Measurements from ENCODE around the gene SETD3.

Gene SETD3

GRCh38 chr14:99481745-99482099, 1.1 kb upstream of the SETD3 start:
- no peak for FAIRE-seq

GRCh38 chr14:99480917-99481744, 472 bp upstream of the SETD3 start, which contains the start of gene CCNK:
CCNK (plus strand) TSS chr14:99481409; CDS start chr14:99492678, 11,269 bp downstream.
- FAIRE-seq: peak; percentile 99

DNA sequence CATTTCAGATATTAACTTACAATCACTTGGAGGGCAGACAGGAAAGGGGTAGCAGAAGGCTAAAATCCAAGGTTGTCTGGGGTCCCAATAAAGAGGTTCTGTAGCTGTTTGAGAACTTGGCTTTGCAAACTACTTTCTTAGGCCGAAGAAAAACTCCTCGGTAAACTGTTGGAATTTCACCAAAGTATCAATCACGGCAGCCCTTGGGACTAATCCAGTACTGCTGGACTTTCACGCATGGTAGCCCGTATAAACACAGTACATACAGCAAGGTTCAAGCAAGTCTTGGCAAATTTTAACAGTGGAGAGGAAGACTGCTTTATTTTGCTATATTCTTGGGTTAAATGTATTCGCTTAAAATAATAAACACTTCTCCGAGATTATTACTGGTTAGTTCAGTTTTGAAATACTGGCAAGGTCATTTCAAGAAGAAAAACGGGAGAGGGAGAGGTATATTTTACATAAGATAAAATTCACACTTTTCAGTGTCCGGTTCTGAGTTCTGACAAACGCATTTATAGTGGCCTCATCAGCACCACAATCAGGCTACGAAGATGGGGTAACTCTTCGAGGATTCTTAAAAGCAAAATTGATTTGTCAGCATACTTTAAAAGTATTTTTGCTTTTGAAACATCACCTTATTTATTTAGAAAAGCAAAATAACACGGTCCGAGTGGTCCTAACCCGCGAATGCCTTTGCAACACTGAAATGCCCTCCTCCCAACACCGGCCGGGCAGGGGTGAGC, 1.3 kb downstream of the SETD3 start:
- no peak for FAIRE-seq

- FAIRE-seq: no peak
Measured at GRCh38 chr14:99478128-99478527, 2.5 kb downstream of the SETD3 start.

DNA sequence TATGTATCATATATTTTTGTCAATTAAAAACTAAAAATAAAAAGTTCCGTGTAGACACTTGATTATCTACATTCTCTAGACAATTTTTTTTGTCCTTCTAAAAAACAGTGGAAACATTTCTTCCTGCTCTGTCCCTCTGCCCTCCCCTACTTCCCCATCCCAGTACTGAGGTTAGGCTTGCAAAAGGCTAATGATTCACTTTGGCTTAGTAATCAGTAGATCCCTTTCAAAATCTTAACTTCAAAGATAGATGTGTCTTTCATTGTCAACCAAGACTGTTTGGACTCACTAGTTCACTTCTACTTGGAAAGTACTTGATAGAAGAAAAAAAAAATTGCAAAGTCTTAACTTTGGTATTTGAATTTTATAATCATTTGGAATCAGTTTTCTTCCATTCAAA, 3.8 kb downstream of the SETD3 start:
- FAIRE-seq: no peak

DNA sequence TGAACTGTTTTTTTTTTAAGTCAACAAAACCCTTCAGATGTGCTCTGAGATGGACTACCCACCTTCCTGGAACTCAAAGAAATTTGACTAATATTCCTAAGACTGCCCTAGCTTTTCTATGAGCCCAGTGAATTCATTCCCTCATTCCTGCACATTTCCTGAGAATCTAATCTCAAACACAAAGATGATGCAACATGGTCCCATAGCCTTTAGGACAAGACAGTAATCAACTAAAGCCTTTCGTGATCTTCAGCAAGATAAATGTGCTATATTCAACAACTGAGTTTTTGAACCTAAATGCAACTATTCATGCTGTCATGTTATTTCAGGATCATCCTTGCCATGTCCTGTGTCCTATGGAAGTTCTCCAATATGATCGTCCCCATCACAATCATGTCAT, 5.0 kb downstream of the SETD3 start:
- no peak for FAIRE-seq

- FAIRE-seq: no peak
Measured at GRCh38 chr14:99475179-99475578, 5.5 kb downstream of the SETD3 start.

- no peak for FAIRE-seq
Measured at GRCh38 chr14:99473458-99473857, 7.2 kb downstream of the SETD3 start.

DNA sequence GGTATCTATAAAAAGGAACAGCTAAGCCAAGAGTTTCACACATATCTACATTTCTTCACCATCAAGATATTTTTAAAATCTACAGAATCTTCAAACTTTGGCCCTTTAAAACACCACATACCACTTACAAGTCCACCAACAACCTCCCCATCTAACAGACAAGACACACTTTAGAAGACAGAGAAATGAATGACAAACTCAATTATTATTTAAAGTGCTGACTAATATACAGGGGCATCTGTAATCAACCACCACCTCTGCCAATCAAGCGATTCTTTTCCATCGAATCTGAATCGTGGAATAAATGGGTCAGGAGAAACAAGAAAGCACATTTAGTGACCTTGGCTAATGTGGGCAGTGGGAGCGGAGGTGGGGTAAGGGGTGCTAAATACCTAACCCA, 7.7 kb downstream of the SETD3 start:
- no peak for FAIRE-seq

- FAIRE-seq: no peak
Measured at GRCh38 chr14:99471731-99472130, 8.9 kb downstream of the SETD3 start.

DNA sequence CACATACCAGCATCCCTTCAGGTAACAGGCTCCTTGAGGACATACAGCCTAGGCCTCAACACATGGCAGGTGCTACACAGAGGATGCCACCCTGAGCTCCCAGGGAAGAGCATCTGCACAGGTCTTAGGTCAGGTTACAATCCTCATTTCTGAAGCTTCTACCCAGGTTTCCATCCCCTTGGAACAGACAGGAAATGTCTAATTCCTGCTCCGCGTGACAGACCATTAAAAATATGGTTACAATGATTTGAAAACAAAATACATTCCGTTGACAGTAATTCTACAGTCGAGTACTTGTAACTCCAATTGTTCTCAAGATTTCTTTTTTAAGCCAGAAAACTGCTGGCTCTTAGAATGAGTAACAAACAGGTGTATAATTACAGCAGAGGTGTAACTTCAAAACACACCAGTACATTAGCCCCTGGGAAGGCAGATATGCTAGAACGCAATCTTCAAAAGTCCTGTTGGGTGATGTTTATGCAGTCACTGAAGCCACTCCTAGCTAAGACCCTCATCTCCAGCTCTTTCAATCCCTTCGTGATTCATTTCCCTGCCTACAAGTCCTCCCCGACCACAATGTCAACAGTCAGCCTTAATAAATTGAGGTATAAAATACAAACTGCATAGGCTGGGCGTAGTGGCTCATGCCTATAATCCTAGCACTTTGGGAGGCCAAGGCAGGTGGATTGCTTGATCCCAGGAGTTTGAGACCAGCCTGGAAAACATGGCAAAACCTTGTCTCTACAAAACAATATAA, 11.6 kb downstream of the SETD3 start:
- no peak for FAIRE-seq

- no peak for FAIRE-seq
Measured at GRCh38 chr14:99468081-99468480, 12.6 kb downstream of the SETD3 start.

- no peak for FAIRE-seq
Measured at GRCh38 chr14:99467336-99468078, 13.2 kb downstream of the SETD3 start.

GRCh38 chr14:99466758-99467157, 13.9 kb downstream of the SETD3 start:
- FAIRE-seq: no peak

DNA sequence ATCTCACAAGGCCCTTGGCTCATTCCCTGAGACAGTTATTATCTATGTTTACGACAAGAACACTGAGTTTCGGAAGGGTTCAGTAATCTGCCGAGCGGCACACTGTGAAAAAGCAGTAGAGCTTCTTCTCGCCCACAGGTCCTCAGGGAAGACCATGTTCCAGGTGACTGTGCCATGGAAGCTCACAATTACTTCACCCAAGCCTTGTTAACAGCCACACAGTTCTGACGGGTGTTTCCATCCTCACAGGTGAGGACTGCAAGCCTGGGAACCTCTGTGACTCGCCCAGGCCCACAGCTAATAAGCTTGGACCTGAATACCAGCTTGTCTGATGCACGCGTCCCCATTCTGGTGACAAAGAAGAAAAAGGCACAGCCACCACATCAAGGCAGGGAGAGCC, 15.4 kb downstream of the SETD3 start:
- no peak for FAIRE-seq

DNA sequence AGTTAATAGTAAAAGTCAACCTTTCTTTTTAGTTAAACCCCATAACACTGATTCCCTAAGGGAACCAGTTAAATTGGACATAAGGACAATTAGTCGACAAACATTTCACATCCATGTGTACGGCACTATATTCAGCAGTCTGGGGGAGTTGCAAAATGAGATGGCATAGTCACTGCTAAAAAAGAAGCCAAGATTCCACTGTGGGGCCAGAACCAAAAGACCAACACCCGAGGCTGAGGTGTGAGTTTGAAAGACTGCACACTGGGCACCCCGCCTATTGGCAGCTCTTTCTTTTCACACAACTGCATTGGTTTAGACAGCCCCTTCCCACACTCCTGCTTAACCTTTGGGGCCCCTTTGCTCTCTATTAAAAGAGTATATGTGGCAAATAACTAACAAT, 16.7 kb downstream of the SETD3 start:
- no peak for FAIRE-seq

- no peak for FAIRE-seq
Measured at GRCh38 chr14:99462210-99462609, 18.4 kb downstream of the SETD3 start.

- no peak for FAIRE-seq
Measured at GRCh38 chr14:99461411-99462085, 19.1 kb downstream of the SETD3 start.

GRCh38 chr14:99460793-99461192, 19.9 kb downstream of the SETD3 start:
- FAIRE-seq: no peak

GRCh38 chr14:99459481-99460100, 21.1 kb downstream of the SETD3 start:
- FAIRE-seq: no peak

- no peak for FAIRE-seq
Measured at GRCh38 chr14:99454246-99454645, 26.4 kb downstream of the SETD3 start.

DNA sequence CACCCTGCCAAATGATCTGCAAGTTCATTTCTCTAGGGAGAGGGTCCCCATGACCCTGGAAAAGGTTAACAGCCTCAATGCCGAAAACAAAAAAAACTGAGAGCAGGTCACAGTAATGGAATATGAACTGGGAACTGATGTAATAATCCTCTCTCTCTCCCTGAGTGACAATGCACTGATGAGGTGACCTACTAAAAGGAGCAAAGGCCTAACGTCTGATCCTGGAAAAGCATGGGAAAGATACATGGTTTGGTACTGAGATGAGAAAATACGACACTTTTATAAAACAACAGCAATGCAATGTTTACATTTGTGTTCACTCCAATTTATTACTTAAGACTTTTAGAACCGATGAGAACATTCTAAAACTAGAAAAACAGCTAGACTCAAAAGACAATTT, 27.7 kb downstream of the SETD3 start:
- FAIRE-seq: no peak

All from A204.1 (cell line).